Activated effector memory CD4-positive, alpha-beta T cell treated with Interleukin-2 at 50 U/mL for 16 hours (primary cell): Measurements from ENCODE around the gene CDH26.

Source experiments
- DNase-seq: peaks from one replicate; pipeline ENCODE4 v3.0.0-alpha.2; 2020

CDH26 gene

GRCh38 chr20:60050193-60050947 is 92.1 kb downstream of the CDH26 start:
- no peak for DNase-seq

DNA sequence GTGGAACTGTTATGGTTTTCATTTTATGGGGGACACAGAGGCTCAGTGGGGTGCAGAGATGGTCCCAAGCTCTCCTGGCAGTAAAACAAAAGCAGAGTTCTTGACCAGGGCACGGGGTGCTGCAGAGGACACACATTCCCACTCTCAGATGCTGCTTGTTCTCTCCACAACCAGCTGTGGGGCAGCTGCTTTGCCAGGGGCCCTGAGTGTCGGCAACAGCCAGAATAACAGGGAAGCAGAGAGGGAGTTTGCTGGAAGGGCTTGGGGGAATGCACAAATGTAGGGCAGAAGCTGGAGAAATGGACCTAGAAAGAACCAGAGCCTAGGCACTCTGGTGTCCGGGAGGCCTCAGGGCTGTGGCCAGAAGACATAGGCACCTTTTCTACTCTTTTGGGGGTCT is 93.7 kb downstream of the CDH26 start:
- no peak for DNase-seq

- no peak for DNase-seq
These were observed 94.1 kb downstream of the CDH26 start for GRCh38 chr20:60052322-60052721.

GRCh38 chr20:60053125-60053817 is 95.0 kb downstream of the CDH26 start:
- no peak for DNase-seq

DNA sequence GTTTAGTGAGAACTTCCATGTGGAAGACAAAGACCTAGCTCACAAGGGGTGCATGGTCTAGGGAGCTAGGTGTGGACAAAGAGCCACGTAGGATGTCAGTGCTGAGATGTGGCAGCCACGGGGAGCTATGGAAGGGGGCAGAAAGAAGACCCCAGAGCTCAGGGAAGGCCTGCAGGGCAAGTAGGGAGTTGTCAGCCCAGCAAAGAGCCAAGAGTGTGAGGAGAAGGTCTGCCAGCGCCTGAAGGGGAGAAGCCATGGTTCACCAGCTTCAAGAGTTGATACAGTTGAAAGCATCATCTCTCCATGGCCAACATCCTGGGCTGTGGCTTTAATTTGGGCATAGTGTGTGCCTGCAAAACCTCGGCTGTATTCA is 95.6 kb downstream of the CDH26 start:
- no peak for DNase-seq

GRCh38 chr20:60054716-60055634 is 96.8 kb downstream of the CDH26 start:
- no peak for DNase-seq

DNA sequence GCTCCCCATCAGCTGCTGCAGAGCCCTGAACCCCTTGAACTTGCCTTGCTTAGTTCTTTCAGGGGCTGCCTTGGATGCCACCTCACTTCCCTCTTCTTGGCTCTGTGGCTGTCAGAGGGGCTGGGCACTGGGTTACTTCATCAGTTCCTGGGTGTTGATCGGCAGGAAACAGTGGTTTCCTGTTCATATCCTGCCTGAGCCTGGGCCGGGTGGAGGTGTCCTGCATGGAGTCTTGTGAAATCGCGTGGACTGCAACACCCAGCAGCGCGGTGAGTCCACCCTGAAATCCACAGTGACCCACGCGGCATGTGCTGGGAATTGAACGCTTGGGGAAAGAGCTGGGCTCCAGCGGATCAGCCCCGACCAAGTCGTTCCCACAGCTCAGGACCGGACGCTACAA is 97.5 kb downstream of the CDH26 start:
- DNase-seq, result peak; percentile 40

DNA sequence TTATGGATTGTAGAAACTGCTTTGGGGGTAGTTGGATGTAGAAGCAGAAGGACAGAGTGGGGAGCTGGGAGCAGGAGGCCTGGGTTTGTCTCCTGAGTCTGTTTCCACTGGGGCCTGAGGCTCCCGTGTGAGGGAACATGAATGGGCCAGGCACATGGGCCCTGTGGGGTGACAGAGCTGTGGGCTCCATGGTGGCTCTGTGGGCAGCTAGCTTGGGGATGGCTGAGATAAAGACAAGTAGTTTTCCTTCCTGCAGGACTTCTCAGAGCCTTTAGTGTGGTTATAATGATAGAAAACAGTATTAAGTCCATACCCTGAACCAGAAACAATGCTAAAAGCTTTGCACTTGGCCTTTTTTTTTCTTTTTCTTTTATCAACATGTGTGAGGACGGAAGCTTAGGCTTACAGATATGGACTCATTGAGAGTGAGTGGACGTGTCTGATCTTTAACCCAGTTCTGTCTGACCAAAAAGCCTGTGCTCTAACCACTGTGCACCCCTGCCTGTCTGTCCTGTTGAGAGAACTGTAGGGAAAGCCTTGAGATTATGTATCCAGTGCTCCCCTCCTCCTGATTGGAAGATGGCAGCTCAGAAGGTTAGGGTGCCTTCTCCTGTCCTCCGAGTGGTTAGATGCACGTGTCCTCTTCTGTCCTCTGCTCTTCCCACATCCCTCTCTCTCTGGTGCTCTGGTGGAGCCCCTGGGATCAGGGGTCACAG is 98.3 kb downstream of the CDH26 start:
- DNase-seq, result no peak

DNA sequence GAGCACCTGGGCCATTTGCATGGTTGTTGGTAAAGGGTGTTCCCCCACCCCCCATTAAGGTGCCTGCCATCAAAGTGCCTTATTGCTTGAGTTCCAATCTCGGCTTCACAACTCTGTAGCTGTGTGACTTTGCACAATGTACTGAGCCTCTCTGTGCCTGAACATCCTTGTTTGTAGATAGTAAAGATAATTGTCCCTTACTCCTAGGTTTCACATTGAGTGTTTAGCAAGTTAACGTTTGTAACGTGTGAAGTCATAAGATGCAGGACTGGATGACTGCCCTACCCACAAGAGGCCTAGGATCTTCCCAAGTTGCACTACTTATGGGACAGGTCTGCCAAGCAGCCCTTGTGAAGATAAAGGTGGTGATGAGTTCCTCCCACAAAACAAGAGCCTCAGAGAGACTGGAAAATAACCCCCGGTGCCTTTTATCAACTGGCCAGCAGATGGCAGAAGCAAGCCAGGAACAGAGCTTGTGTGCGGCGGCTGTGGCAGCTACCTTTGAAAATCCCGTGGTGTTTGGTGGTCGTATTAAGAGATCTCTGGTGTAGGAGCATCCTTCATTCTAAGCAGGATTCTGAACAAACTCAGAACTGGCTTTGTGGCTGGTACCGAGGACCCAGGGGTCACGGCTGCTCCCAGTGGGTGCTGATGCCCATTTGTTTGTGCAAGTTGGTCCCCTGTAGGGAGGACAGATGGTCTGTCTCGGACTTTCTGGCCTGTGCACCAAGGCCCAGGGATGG is 99.1 kb downstream of the CDH26 start:
- peak; percentile 54 for DNase-seq

DNA sequence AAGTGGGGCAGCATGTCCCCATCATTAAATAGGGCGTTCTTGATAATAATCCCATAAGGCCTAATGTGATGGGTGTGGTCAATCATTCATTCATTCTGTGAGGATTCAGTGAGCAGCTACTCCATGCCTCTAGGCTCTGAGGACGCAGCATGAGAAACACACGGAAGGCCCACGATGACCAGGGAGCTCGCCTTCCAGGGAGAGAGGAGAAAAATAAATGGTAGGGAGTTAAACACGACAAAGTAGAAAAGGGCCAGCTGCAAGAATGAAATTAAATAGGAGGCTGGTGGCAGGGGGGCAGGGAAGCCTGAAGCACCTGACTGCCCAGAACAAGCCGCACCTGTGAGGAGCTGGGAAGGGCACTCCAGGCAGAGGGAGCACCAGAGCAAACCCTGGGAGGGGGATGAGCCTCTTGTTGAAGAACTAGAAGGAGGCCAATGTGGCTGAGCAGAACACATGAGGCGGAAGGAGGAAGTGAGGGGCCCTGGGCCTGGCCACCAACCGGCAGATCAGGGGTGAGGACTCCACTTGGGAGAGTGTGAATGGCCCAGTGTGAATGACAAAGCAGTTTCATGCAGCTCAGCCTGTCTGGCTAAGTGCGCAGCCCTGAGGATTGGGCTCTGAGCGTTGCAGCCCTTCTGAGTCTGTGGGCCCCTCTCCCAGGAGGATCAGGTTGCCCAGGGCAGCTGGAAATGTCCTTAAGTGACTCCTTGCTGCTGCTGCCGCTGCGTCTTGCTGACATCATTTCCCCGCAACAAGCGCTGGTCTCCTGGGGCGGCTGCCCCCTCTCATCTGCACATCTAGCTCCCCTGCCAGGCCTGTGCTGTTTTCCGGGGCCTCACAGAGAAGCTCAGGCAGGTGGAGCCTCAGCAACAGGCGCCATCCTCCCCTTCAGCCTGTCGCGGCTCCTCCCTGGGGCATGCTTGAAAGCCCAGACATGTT is 99.9 kb downstream of the CDH26 start:
- DNase-seq, result peak; percentile 22

- no peak for DNase-seq
These were observed 100.7 kb downstream of the CDH26 start for GRCh38 chr20:60058879-60059278.

GRCh38 chr20:60060006-60060557 is 101.9 kb downstream of the CDH26 start:
- no peak for DNase-seq

- no peak for DNase-seq
These were observed 102.4 kb downstream of the CDH26 start for GRCh38 chr20:60060593-60060992.

DNA sequence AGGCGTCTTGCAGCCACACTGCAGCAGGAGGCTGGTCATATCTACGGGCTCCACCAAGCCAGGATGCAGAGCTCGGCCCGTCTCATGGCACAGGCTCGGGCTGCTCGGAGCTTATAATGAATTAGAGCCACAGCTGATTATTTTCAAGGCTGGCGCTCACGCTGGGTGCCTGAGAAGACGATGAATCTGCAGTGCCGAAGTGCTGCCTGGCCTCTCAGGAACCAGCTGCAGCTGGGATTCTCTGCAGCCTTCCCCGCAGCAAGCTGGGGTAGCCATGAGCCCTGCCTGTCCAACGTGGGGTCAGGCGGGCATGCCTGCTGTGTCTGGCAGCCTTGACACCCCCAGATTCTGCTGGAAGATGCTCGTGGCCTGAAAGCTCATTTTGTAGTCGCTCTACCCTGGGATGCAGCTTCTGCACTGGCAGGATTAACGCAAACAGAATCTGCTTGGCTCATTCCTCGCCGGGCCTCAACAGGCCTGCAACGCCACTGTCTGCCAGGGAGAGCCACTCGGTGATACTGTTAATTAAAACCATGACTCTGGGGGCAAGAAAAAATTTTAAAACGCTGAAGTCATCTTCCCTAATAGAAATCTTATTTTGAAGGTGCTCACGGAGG is 104.3 kb downstream of the CDH26 start:
- DNase-seq, result no peak

DNA sequence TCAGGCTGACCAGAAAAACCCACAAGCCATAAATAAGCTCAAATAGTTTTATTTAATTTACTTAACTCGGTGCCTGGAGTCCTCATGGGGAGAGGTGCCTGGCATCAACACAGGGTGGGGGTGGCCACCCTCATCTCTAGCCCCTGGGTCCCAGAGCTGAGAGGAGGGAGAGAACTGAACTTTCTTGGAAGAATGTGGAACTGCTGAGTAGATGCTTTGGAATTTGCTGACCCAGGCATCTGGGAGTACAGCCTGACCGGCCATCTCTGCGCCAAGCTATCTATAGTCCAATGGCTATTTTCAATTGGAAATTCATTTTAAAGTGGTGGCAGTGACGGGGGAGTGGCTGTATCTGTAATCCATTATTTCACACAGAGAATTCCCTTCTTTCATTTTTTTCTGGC is 104.8 kb downstream of the CDH26 start:
- no peak for DNase-seq

- no peak for DNase-seq
These were observed 105.6 kb downstream of the CDH26 start for GRCh38 chr20:60063739-60064380.
